NCI-H1694 (cell line): ENCODE results near the gene JAZF1.
A peak's percentile ranks its signal among the peaks of the same experiment; 100 is the strongest.

Source experiments
- DNase-seq: peaks from one replicate; lab custom pipeline; 2025; lab: John Stamatoyannopoulos, UW

JAZF1 gene

GRCh38 chr7:28136420-28136819 is 44.2 kb downstream of the JAZF1 start:
- no peak for DNase-seq

GRCh38 chr7:28135760-28136159 is 44.8 kb downstream of the JAZF1 start:
- DNase-seq = no peak

GRCh38 chr7:28135315-28135714 is 45.3 kb downstream of the JAZF1 start:
- no peak for DNase-seq

GRCh38 chr7:28133872-28134271 is 46.7 kb downstream of the JAZF1 start:
- no peak for DNase-seq

- DNase-seq = no peak
These were observed 47.4 kb downstream of the JAZF1 start for GRCh38 chr7:28132959-28133870.

- DNase-seq = no peak
These were observed 50.3 kb downstream of the JAZF1 start for GRCh38 chr7:28130277-28130676.

GRCh38 chr7:28128608-28129007 is 52.0 kb downstream of the JAZF1 start:
- no peak for DNase-seq

- DNase-seq = no peak
These were observed 54.1 kb downstream of the JAZF1 start for GRCh38 chr7:28126410-28127041.

- no peak for DNase-seq
These were observed 54.9 kb downstream of the JAZF1 start for GRCh38 chr7:28125431-28126409.

- DNase-seq = no peak
These were observed 56.2 kb downstream of the JAZF1 start for GRCh38 chr7:28124413-28124812.

- DNase-seq = no peak
These were observed 56.8 kb downstream of the JAZF1 start for GRCh38 chr7:28123752-28124151.

- no peak for DNase-seq
These were observed 59.1 kb downstream of the JAZF1 start for GRCh38 chr7:28121496-28121895.

- no peak for DNase-seq
These were observed 64.6 kb downstream of the JAZF1 start for GRCh38 chr7:28116041-28116440.

GRCh38 chr7:28115261-28115660 is 65.3 kb downstream of the JAZF1 start:
- DNase-seq = no peak

GRCh38 chr7:28114056-28114455 is 66.5 kb downstream of the JAZF1 start:
- peak; percentile 8 for DNase-seq

- DNase-seq = no peak
These were observed 67.6 kb downstream of the JAZF1 start for GRCh38 chr7:28112883-28113540.

- DNase-seq = no peak
These were observed 68.1 kb downstream of the JAZF1 start for GRCh38 chr7:28112467-28112866.

- no peak for DNase-seq
These were observed 68.6 kb downstream of the JAZF1 start for GRCh38 chr7:28112012-28112411.

- DNase-seq = no peak
These were observed 70.1 kb downstream of the JAZF1 start for GRCh38 chr7:28110427-28111012.

GRCh38 chr7:28108747-28109146 is 71.8 kb downstream of the JAZF1 start:
- no peak for DNase-seq

GRCh38 chr7:28107960-28108359 is 72.6 kb downstream of the JAZF1 start:
- no peak for DNase-seq
